Stimulated activated effector memory CD8-positive, alpha-beta T cell treated with anti-CD3 and anti-CD28 coated beads, Interleukin-12 subunit alpha, Interleukin-12 subunit beta, amount 100 ng/mL, for 72 hours (primary cell): ENCODE measurements around the gene POU6F2.

Source experiments
- ATAC-seq: fragments of 150-1000 bp; cut with Tn5 transposase; 2 replicates; pipeline ENCODE4 v1.10.0; 2021
- DNase-seq, 2 donors: peaks; one replicate each; pipeline ENCODE4 v3.0.0; 2021 to 2022; ENCODE audit warnings: low spot score in 2 of 2
- H3K27ac Mint-ChIP-seq: one replicate; pipeline ENCODE4 v1.8.0; 2022; ENCODE audit warnings: mild to moderate bottlenecking, mixed read lengths
- H3K36me3 Mint-ChIP-seq: one replicate; pipeline ENCODE4 v1.8.0; 2022; ENCODE audit warnings: mild to moderate bottlenecking, mixed read lengths
- H3K4me1 Mint-ChIP-seq: one replicate; pipeline ENCODE4 v1.8.0; 2022; ENCODE audit warnings: mixed read lengths
- H3K4me3 Mint-ChIP-seq: one replicate; pipeline ENCODE4 v1.8.0; 2022; ENCODE audit warnings: mild to moderate bottlenecking, mixed read lengths
- H3K9me3 Mint-ChIP-seq: one replicate; pipeline ENCODE4 v1.8.0; 2022; ENCODE audit warnings: mixed read lengths

Gene POU6F2

DNA sequence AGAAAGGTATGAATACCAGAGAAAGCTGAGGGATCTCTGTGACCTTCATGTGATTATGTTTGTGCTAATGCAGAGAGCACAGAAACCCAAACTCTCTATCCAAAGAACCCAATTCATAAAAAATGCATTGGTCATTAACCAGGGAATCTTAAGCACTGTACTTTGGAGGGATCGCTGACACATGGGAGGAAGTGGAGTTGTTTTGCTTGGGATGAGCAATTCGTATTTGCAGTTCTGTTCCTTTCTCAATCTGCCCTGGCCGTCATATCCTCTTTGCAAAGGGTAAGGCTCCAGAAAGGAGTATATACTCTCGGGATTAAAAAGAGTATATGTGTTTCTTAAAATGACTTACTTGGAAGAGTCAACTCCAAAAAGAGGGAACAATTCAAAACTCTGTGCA, 221.3 kb downstream of the POU6F2 start:
- no peaks in the 10 kb centered on the region for H3K4me1 Mint-ChIP-seq
- no peaks in the 10 kb centered on the region for H3K36me3 Mint-ChIP-seq
- DNase-seq (no peak), ATAC-seq (no peak)
- no peak overlapping the region for H3K27ac Mint-ChIP-seq
- H3K9me3 Mint-ChIP-seq = no peaks in the 10 kb centered on the region
- no peak overlapping the region for H3K4me3 Mint-ChIP-seq

DNA sequence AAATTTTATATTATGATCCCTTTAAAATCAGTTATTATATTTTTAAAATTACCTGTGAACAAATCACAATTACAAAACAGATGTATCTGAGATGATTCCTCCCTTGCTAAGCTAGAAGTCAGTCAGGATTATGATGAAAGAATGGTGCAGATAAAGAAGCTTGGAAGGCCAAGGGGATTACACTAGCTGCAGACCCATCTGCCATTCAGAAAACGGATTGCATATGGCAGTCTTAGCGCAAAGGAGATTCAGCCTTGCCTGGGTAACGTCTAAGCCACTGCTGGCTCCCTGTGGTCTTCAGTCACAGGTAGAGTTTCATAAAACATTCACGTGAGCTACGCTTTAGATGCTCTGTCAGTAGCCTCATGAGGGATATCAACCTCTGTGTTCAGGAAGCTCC, 222.2 kb downstream of the POU6F2 start:
- no peaks in the 10 kb centered on the region for H3K9me3 Mint-ChIP-seq
- no peak overlapping the region for H3K4me3 Mint-ChIP-seq
- no peaks in the 10 kb centered on the region for H3K36me3 Mint-ChIP-seq
- ATAC-seq (no peak), DNase-seq (no peak)
- no peak overlapping the region for H3K27ac Mint-ChIP-seq
- no peaks in the 10 kb centered on the region for H3K4me1 Mint-ChIP-seq

DNA sequence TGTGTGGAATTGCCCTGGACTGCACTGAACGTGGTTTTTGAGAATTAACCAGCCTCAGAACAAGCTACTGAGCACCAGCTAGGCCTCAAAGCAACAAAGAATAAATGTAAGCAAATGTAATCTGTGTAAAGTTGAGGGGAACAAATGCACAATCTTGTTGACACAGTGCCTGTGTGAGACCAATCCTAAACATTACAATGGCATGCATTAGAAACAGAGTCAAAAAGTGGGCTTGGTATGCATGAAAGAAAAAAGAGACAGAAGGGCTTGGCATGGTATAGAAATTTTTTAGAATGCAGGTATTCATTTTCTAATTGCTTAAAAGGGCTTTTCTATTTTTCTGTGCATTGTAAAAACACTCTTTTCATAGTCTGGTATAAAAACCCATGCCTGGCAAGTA, 224.3 kb downstream of the POU6F2 start:
- DNase-seq (no peak), ATAC-seq (no peak)
- Mint-ChIP-seq H3K36me3 (no peaks in the 10 kb centered on the region), H3K4me1 (no peaks in the 10 kb centered on the region), H3K4me3 (no peak overlapping the region), H3K9me3 (no peaks in the 10 kb centered on the region), H3K27ac (no peak overlapping the region)

DNA sequence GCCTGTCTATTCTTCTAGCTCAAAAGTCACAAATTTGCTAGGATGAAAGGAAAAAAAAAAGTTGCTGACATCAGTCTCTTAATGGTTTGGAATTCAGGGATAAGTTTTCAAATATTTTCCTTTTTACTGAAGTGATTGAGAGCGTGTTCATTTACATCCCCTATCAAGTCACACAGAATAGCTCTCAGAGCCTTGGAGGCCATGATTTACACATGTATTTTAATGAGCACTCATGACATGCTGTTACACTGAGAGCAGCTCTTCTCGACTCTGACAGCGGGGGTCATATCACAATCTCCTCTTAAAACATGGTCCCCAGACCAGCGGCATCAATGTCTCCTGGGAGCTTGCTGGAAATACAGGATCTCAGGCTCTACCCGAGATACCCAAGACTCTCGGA, 232.7 kb downstream of the POU6F2 start:
- DNase-seq (no peak), ATAC-seq (no peak)
- Mint-ChIP-seq H3K36me3 (no peaks in the 10 kb centered on the region), H3K4me1 (no peaks in the 10 kb centered on the region), H3K27ac (no peak overlapping the region), H3K9me3 (no peaks in the 10 kb centered on the region), H3K4me3 (no peak overlapping the region)

DNA sequence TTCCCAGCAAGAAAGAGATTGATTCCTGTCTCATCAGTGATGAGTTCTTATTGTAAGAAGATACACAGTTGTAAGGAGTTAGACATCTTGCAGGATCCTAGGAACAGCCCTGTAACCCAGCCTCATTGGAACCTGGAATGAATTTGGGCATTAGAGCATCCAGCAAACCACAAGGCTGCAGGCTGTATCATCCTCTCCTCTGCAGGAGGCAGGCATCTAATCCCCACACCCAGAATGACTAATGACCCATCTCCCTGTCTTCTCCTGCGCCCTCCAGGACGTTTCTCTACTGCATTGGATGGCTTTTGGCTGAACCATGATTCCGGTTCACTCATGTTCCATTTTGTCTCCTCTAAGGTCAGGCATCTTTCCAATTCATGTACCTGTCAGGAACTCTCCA, 233.9 kb downstream of the POU6F2 start:
- no peaks in the 10 kb centered on the region for H3K4me1 Mint-ChIP-seq

DNA sequence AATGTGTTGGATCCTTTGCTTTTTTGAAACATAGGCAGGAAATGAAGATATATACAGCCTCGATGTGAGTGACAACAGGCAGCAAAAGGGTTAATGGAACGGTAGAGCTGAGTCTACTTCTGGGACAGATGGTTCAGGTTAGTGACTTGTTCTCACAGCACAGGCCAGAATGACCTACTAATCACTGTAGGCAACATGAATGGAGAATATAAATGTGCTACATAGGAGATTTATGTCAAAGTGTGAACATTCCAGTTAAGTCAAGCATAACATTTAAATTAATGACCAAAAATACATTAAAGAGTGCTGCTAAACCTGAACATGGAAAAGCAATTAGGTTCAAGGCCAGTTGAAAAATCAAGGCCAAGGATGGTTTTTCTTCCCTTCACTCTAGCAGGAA, 235.2 kb downstream of the POU6F2 start:
- DNase-seq = no peak
- Mint-ChIP-seq H3K36me3 (no peaks in the 10 kb centered on the region), H3K9me3 (no peaks in the 10 kb centered on the region)

More for the DNA sequence above, 233.9 kb downstream of the POU6F2 start:
- H3K9me3 Mint-ChIP-seq = no peaks in the 10 kb centered on the region
- H3K36me3 Mint-ChIP-seq = no peaks in the 10 kb centered on the region
- H3K27ac Mint-ChIP-seq = no peak overlapping the region
- DNase-seq (no peak), ATAC-seq (no peak)
- H3K4me3 Mint-ChIP-seq = no peak overlapping the region

DNA sequence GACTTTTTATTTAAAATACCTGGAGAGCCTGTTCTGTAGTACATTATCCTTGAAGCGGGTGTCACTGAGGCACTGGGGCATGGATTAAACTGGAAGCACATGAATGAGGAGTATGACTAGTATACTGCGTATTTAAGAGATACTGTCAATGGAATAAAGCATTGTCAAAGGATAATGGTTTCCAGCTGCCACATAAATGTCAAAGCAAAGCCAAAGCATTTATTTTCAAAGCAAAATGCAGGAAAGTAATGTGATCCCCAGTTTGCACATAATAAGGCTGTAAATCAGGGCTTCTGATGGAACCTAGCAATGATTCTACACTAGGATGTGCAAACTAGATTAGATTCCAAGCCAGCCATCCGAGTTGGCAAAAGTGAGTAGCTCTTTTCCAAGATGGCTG, 240.1 kb downstream of the POU6F2 start:
- DNase-seq (no peak), ATAC-seq (no peak)
- no peak overlapping the region for H3K4me3 Mint-ChIP-seq
- no peaks in the 10 kb centered on the region for H3K36me3 Mint-ChIP-seq
- H3K9me3 Mint-ChIP-seq = no peaks in the 10 kb centered on the region
- H3K4me1 Mint-ChIP-seq = no peaks in the 10 kb centered on the region
- no peak overlapping the region for H3K27ac Mint-ChIP-seq

More for the DNA sequence above, 235.2 kb downstream of the POU6F2 start:
- no peaks in the 10 kb centered on the region for H3K4me1 Mint-ChIP-seq
- H3K4me3 Mint-ChIP-seq = no peak overlapping the region
- no peak for ATAC-seq
- H3K27ac Mint-ChIP-seq = no peak overlapping the region

DNA sequence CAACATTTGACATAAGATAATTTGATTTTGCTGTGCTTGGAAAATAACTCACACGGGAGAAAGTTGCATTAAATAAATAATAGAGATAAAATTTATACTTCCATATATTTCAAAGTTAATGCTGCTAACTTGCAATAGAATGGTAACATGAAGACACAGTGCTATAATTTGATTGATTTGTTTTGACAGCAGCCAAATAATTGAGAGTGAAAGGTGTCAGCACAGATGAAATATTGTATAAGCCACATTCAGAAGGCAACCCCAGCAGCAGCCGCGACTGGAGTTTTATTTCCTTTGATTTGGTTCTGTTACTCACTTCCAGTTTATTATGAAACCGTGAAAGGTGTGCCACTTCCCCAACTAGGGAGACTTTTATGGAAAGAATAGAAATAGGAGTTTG, 242.2 kb downstream of the POU6F2 start:
- no peaks in the 10 kb centered on the region for H3K4me1 Mint-ChIP-seq
- no peak overlapping the region for H3K4me3 Mint-ChIP-seq
- no peaks in the 10 kb centered on the region for H3K36me3 Mint-ChIP-seq
- no peak for ATAC-seq
- H3K27ac Mint-ChIP-seq = no peak overlapping the region
- no peaks in the 10 kb centered on the region for H3K9me3 Mint-ChIP-seq
- no peak for DNase-seq

DNA sequence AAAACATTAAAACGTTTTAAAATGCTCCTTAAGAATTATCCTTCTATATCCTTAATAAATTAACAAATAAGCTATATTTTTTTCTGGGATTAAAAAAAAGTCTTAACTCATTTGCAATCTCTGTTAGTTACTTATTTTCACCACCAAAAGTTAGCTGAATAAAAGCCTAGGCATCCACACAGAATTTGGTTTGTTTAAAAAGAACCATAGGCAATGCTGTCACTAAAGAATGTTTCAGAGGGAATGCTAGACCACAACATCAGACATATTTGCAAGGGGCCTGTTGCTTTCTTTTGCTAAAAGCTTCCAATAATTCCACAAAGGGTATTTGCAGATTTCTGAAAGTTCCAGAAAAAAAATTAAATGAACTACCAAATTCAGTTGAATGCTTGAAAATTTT, 244.2 kb downstream of the POU6F2 start:
- DNase-seq (no peak), ATAC-seq (no peak)
- Mint-ChIP-seq H3K4me1 (no peaks in the 10 kb centered on the region), H3K36me3 (no peaks in the 10 kb centered on the region), H3K9me3 (no peaks in the 10 kb centered on the region), H3K27ac (no peak overlapping the region), H3K4me3 (no peak overlapping the region)

DNA sequence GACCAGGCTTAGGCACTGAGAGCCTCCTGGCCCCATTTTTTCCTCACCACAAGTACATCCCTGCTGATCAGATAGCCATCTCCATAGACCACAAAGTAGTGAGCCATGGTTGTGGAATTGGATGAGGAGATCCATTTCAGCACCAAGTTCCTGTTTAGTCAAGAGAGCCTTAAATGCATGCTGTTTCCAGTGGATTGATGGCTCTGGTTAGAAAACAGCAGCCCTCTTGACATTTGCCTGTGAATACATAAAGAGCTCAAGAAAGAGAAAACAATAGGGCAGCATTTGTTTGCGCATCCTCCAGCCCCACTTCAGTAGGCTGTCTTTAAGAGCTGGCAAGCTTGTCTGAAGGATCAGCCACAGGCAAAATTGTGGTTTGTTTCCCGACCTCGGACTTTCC, 251.2 kb downstream of the POU6F2 start:
- H3K36me3 Mint-ChIP-seq = no peaks in the 10 kb centered on the region
- no peak overlapping the region for H3K4me3 Mint-ChIP-seq
- ATAC-seq (no peak), DNase-seq (no peak)
- H3K4me1 Mint-ChIP-seq = no peaks in the 10 kb centered on the region
- H3K27ac Mint-ChIP-seq = no peak overlapping the region
- no peaks in the 10 kb centered on the region for H3K9me3 Mint-ChIP-seq

DNA sequence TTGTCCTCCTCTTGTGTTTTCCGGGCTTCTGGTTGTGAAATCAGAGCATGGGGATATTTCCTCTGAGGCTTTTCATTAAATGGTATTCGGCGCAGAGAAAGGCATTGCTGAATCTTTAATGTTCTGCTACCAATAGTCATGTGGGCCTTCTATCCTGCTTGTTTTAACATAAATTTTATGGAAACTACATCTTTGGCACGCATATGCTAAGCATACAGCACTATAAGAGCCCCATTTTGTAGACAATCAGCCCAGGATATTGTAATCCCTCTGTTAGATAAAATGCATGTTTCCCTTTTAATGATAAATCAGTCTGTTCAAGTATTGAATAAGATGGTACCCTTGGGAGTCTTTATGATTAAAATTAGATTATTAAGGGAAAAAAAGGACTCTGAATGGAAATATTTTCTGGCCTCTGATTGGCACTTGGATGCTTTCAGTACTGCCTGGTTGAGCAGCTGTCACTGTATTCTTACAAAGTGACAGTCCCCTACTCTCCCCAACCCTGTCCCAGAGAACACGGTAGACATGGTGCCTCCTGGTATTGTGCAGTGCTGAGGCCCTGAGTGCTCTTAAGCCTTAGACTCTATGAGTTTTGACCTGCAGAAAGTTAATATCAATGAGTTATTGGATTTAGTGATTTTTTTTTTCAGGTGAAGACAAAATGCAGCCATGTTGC, 256.3 kb downstream of the POU6F2 start:
- Mint-ChIP-seq H3K36me3 (no peaks in the 10 kb centered on the region), H3K4me3 (no peak overlapping the region), H3K4me1 (no peaks in the 10 kb centered on the region), H3K9me3 (no peaks in the 10 kb centered on the region), H3K27ac (no peak overlapping the region)
- ATAC-seq (no peak), DNase-seq (no peak)

DNA sequence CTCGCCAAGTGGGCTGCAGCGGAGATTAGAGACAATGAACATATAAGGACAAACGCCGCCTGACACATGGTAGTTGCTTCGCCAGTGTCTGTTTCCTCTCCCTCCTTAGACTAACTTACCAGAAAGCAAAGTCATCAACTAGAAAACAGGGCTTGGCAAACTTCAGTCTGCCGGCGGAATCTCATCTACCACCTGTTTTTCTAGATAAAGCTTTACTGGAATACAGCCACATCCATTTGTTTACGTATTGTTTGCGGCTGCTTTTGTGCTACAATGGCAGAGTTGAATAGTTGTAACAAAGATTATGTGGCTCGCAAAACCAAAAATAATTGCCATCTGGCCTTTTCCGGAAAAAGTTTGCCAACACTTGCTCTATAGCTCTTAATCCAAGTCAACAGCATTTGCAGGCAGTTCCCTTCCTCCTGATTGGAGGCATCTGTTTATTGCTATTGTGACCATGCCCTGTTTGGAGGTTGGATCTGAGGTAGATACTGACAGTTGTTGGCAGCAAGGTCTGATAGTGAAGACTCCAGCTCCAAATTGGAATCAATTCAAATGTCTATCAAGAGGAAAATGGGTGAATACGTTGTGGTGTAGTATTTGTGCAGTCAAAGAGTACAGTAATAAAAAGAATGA, 260.6 kb downstream of the POU6F2 start:
- ATAC-seq (no peak), DNase-seq (no peak)
- Mint-ChIP-seq H3K4me1 (no peaks in the 10 kb centered on the region), H3K4me3 (no peak overlapping the region), H3K36me3 (no peaks in the 10 kb centered on the region), H3K9me3 (no peaks in the 10 kb centered on the region), H3K27ac (no peak overlapping the region)

DNA sequence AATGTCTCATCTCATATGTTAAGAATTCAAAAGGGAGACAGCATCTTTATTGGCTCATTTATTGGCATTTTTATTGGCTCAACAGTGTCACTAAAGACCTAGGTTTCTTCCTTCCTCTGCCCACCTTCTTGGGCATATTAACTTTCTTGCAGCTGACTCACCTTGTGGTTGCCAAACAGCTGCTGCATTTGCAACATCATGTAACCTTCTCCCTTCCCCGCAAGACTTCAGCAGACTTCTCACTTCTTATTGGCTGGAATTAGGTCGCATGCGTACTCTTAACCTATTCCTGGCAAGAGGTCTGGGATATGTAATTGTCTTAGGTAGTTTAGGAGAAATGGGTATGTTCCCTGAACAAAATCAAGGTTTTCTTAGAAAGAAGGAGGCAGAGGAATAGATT, 263.2 kb downstream of the POU6F2 start:
- Mint-ChIP-seq H3K9me3 (no peaks in the 10 kb centered on the region), H3K4me1 (no peaks in the 10 kb centered on the region), H3K4me3 (no peak overlapping the region), H3K36me3 (no peaks in the 10 kb centered on the region), H3K27ac (no peak overlapping the region)
- DNase-seq = no peak
- ATAC-seq = no peak

DNA sequence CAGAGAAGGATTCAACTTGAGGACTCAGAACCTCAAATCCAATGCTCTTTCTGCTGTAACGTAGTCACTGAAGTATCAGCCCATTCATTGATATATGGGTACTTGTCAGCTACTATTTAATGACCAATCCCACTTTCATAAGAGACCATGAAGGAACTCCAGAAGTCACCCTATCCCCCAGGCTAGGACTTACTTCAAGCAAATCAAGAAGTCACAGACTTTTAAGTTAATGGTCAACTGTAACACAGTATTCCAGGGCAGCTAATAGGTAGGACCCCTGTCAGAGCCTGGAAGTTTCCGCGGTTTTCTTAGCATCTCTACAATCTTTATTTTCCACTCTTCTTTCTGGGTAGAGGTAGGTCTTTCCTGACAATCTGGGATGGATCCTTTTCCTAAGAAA, 269.9 kb downstream of the POU6F2 start:
- DNase-seq = no peak
- Mint-ChIP-seq H3K4me1 (no peaks in the 10 kb centered on the region), H3K9me3 (no peaks in the 10 kb centered on the region), H3K4me3 (no peak overlapping the region), H3K36me3 (no peaks in the 10 kb centered on the region), H3K27ac (no peak overlapping the region)
- no peak for ATAC-seq

DNA sequence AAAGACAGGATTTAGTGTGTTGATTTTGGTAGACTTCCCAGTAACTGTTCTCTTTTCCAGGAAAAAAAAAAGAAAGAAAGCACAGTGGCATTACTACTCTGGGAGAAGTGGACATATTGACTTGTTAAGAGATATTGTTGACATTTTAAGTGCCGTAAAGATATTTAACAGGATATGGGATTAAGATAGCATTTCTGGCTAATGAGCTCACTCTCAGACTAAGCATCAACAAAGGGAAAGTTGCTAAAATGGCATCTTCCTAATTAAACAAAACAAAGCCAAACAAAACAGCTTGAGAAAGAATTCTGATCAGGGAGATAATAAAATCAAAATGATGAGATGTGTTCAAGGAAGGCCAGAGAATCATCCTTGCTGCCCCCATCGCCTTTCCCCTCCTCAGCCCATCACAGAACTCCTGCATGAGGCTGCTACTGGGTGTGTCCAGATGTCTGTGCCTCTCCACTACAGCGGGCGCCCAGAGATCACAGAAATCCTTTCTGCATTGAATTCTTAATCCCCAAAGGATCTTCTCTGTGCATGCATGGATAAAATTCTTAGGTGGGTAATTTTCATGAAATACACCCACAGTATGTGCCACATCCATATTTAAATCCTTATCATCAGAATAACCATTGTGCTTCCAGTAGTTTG, 270.5 kb downstream of the POU6F2 start:
- Mint-ChIP-seq H3K27ac (no peak overlapping the region), H3K9me3 (no peaks in the 10 kb centered on the region), H3K4me3 (no peak overlapping the region)

DNA sequence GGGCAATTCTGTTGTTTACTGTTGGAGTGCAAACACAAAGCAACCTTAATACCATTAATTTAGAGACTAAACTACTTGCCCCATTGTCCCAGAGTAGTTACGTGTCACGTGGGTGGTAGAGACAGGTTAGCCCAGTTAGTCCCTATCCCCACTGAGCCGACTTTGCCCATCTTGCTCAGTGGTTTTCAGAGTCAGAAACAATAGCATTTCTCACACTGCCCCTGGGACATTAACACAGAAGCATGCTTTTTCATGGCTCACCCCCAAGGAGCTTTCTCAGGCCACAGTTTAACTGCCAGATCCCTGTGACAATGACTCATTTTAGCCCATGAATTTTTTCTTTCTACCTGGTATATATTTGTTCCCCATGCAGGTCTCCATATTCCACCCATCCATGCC, 271.0 kb downstream of the POU6F2 start:
- no peaks in the 10 kb centered on the region for H3K9me3 Mint-ChIP-seq
- no peaks in the 10 kb centered on the region for H3K36me3 Mint-ChIP-seq
- ATAC-seq (no peak), DNase-seq (no peak)
- H3K4me1 Mint-ChIP-seq = no peaks in the 10 kb centered on the region
- H3K4me3 Mint-ChIP-seq = no peak overlapping the region
- H3K27ac Mint-ChIP-seq = no peak overlapping the region

More for the DNA sequence above, 270.5 kb downstream of the POU6F2 start:
- Mint-ChIP-seq H3K36me3 (no peaks in the 10 kb centered on the region), H3K4me1 (no peaks in the 10 kb centered on the region)
- ATAC-seq = no peak
- DNase-seq = no peak
